ENCODE measurements around the gene TPST2.

DNA sequence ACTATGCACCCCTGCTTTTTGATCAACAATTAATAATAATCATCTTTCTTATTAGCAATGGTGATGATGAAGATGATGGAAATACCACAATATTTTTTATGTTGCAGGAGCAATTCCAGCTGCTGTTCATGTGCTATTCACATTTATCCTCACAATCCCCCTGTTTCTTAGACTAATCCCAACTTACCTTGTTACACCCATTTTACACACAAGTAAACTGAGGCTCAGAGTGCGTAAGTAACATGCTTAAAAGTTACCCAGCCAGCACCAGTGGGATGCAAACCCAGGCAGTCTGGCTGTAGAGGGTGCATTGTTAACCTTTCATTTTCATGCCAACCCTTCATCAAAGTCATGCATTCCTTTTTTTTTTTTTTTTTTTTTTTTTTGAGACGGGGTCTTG, 30.3 kb upstream of the TPST2 start:
- TF ChIP-seq, protein P1, sequence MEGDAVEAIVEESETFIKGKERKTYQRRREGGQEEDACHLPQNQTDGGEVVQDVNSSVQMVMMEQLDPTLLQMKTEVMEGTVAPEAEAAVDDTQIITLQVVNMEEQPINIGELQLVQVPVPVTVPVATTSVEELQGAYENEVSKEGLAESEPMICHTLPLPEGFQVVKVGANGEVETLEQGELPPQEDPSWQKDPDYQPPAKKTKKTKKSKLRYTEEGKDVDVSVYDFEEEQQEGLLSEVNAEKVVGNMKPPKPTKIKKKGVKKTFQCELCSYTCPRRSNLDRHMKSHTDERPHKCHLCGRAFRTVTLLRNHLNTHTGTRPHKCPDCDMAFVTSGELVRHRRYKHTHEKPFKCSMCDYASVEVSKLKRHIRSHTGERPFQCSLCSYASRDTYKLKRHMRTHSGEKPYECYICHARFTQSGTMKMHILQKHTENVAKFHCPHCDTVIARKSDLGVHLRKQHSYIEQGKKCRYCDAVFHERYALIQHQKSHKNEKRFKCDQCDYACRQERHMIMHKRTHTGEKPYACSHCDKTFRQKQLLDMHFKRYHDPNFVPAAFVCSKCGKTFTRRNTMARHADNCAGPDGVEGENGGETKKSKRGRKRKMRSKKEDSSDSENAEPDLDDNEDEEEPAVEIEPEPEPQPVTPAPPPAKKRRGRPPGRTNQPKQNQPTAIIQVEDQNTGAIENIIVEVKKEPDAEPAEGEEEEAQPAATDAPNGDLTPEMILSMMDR (IDR thresholded peaks at IDR 0.05), result no peak
- TF ChIP-seq POLR2A (IDR thresholded peaks at IDR 0.05), result no peak

All from testis (tissue), 2 donors.